Fibroblast of skin of back (primary cell): ENCODE measurements around the gene PPP2R2D.
A peak's percentile ranks its signal among the peaks of the same experiment; 100 is the strongest.
"Not testable (repeated sequence)": the region's sequence is repeated elsewhere in the genome, so short reads cannot be mapped to it uniquely, and the experiment has no call there.

Experiments
- DNase-seq: peaks from one replicate; pipeline ENCODE4 v3.0.0-alpha.2; 2013

Gene PPP2R2D

GRCh38 chr10:131909014-131909808 is 8.4 kb downstream of the PPP2R2D start:
- no peak for DNase-seq

GRCh38 chr10:131909929-131910328 is 9.1 kb downstream of the PPP2R2D start:
- DNase-seq, result no peak

GRCh38 chr10:131910663-131911314 is 10.0 kb downstream of the PPP2R2D start:
- DNase-seq, result no peak

GRCh38 chr10:131911451-131911850 is 10.6 kb downstream of the PPP2R2D start:
- no peak for DNase-seq

- DNase-seq, result no peak
Measured at GRCh38 chr10:131912620-131913019, 11.8 kb downstream of the PPP2R2D start.

GRCh38 chr10:131915484-131915883 is 14.7 kb downstream of the PPP2R2D start:
- DNase-seq, result no peak

- DNase-seq, result no peak
Measured at GRCh38 chr10:131915990-131916766, 15.4 kb downstream of the PPP2R2D start.

- not testable (repeated sequence) for DNase-seq
Measured at GRCh38 chr10:131916767-131917160, 16.0 kb downstream of the PPP2R2D start.

- DNase-seq, result not testable (repeated sequence)
Measured at GRCh38 chr10:131917496-131917895, 16.7 kb downstream of the PPP2R2D start.

- not testable (repeated sequence) for DNase-seq
Measured at GRCh38 chr10:131919461-131919860, 18.7 kb downstream of the PPP2R2D start.

- DNase-seq, result no peak
Measured at GRCh38 chr10:131920151-131920550, 19.3 kb downstream of the PPP2R2D start.

GRCh38 chr10:131920693-131921092 is 19.9 kb downstream of the PPP2R2D start:
- DNase-seq, result no peak

GRCh38 chr10:131921184-131921583 is 20.4 kb downstream of the PPP2R2D start:
- DNase-seq, result no peak

- no peak for DNase-seq
Measured at GRCh38 chr10:131923038-131923756, 22.4 kb downstream of the PPP2R2D start.

GRCh38 chr10:131925011-131925649 is 24.3 kb downstream of the PPP2R2D start:
- DNase-seq, result no peak

- no peak for DNase-seq
Measured at GRCh38 chr10:131925716-131926115, 24.9 kb downstream of the PPP2R2D start.

GRCh38 chr10:131926253-131926652 is 25.4 kb downstream of the PPP2R2D start:
- DNase-seq, result no peak

GRCh38 chr10:131926743-131927595 is 26.2 kb downstream of the PPP2R2D start:
- DNase-seq, result no peak

- DNase-seq, result peak; percentile 72
Measured at GRCh38 chr10:131928248-131929095, 27.7 kb downstream of the PPP2R2D start.
